HG03097 (cell line): Measurements from ENCODE around the gene PRR20D.
"Not testable (repeated sequence)": the region's sequence is repeated elsewhere in the genome, so short reads cannot be mapped to it uniquely, and the experiment has no call there.

ENCODE experiments used
- ATAC-seq: cut with Tn5 transposase; IDR thresholded peaks from one replicate; pipeline ENCODE4 v1.9.1; 2021; ENCODE audit not compliant: unreplicated experiment, low FRiP score

Gene PRR20D

DNA sequence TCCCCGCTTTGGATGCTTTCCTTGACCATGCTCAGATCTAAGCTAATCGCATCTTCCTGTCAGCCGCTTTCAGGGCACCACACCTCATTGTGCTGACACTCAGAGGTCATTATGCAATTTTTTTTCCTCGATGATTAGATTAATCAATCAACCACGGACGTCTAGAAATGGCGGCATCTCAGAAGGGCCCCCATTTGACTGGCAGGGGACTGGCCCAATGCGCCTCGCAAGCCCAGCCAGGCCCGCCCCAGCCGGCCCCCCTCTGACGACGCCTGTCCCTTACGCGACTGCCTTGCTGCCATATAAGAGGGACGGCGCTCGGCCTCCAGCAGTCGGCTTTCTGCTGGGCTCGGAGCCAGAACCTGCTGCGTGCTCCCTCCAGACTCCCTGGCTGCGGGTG lies at the start of gene PRR20D:
Gene PRR20D, plus strand, starts transcription at position 301 of the 400 bp plus-strand sequence. CDS start 387 bp downstream, outside the sequence.
- not testable (repeated sequence) for ATAC-seq

DNA sequence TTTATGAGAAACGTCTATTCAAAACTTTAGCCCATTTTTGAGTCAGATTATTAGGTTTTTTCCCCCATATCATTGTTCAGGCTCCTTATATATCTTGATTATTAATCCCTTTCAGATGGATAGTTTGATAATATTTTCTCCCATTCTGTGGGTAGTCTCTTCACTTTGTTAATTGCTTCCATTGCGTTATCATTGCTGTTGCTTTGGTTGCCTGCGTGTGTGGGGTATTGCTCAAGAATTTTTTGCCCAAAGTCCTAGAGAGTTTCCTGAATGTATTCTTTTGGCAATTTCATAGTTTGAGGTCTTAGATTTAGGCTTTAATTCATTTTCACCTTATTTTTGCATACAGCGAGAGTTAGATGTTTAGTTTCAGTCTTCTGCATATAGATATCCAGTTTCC lies 45.5 kb upstream of the PRR20D start:
- no peak for ATAC-seq

DNA sequence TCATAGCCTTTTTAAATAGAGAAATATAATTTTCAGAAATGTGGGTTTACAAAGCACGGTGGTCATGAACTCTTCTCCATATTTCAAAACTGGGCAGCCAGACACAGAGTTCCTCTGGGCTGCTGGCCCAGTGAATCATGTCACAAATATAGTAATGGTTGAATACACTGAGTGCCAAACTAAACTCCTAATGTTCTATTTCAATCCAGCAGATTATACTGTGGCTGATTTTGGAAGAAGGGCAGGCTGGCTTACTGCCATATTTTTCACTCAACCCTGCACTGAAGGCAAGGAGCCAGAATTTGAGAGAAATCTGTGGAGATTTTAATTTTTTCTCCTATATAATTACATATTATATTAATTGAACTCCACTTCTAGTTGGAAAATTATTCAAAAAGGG lies 36.8 kb upstream of the PRR20D start:
- no peak for ATAC-seq

DNA sequence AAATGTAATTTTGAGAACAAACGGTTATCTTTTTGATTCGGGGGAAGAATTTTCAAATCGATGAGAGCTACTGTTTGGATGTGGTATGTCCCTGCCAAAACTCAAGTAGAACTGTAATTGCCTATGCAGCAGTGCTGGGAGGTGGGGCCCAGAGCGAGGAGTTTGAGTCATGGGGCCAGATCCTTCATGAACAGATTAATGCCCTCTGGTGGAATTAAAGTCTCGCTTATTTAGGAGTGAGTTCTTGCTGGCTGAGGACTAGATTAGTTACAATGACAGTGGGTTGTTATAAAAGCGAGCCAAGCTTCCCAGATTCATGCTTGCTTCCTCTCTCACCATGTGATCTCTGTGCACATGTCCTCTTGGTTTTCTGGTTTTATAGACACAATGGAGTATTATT lies 31.5 kb upstream of the PRR20D start:
- no peak for ATAC-seq

DNA sequence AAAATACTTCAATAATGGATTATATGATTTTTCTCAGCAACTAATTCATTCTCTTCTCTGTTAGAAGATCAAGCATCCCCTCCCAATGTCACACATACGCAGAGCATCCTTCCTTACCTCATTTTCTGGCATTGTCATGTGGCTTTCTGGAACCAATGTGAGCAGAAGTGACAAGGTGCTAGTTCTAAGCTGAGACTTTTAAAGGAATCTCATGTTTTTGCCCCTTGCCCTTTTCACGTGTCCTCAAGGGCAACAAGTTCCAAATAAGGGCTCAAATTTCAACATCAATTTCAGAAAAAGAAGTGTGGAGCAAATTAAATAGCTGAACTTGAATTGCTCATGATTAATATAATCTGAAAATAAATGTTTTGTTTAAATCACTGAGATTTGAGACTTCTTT lies 24.3 kb upstream of the PRR20D start:
- no peak for ATAC-seq

DNA sequence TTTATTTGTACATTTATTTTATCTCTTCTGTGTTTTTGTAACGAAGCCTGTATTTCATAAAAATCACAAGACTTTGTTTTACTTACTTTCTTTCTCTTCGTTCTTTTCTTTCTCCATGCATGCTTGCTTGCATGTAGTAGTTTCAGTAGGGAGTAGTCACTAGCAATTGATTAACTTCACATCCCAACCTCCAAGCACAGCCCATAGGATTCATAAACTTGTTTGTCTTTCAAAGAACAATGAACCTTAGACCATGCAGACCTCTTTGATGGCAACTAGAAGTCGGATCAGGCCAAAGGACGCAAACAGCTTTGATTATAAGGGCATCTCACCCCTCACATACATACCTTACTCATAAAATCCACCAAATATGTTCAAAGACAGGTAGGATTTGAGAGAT lies 22.8 kb upstream of the PRR20D start:
- ATAC-seq, result no peak

DNA sequence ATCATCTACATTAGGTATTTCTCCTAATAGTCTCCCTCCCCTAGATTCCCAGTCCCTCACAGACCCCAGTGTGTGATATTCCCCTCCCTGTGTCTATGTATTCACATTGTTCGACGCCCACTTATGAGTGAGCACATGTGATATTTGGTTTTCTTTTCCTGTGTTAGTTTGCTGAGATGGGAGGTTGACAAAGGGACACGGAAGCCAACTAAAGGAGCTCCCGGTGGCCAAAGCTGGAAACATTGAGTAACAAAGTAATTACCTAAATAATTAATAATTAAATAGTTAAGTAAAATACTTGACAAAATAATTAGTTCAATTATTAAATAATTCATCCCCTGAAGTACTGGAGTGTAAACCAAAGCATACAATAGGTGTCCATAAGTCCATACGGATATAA lies 21.4 kb upstream of the PRR20D start:
- ATAC-seq, result no peak

DNA sequence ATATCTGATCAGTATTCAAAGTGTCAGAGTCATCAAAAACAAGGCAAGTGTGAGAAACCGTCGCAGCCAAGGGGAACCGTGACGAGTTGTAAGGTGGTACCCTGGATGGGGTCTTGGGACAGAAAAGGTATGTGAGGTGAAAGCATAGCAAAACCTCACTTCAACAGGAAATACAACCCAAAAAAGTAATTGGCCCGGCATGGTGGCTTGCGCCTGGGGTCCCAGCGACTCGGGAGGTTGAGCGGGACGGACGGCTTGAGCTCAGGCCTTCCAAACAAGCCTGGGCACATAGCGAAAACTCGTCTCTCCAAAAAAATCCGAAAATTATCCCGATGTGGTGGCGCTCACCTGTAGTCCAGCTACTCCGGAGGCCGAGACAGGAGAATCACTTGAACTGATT lies 20.7 kb upstream of the PRR20D start:
- ATAC-seq, result not testable (repeated sequence)

DNA sequence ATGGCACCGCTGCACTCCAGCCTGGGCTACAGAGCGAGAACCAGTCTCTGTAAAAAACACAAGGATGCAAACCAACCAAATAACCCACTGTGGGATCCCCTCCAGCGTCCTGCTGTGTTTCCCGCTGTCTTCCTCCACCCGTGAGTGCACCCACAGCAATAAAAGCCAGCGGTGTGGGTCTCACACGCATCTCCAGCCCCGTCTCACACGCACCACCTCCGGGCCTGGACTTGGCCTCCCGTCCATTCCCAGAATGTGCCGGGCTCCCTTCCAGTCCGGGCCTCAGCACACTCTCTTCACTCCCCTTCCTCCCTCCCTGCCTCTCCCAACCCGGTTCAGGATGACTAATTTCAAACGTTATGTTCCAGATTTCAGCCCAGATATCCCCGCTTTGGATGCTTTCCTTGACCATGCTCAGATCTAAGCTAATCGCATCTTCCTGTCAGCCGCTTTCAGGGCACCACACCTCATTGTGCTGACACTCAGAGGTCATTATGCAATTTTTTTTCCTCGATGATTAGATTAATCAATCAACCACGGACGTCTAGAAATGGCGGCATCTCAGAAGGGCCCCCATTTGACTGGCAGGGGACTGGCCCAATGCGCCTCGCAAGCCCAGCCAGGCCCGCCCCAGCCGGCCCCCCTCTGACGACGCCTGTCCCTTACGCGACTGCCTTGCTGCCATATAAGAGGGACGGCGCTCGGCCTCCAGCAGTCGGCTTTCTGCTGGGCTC lies 20.0 kb upstream of the PRR20D start, which contains the start of gene PRR20A:
Gene PRR20A, plus strand, starts transcription at position 684 of the 734 bp plus-strand sequence. CDS start 387 bp downstream, outside the sequence.
- not testable (repeated sequence) for ATAC-seq

DNA sequence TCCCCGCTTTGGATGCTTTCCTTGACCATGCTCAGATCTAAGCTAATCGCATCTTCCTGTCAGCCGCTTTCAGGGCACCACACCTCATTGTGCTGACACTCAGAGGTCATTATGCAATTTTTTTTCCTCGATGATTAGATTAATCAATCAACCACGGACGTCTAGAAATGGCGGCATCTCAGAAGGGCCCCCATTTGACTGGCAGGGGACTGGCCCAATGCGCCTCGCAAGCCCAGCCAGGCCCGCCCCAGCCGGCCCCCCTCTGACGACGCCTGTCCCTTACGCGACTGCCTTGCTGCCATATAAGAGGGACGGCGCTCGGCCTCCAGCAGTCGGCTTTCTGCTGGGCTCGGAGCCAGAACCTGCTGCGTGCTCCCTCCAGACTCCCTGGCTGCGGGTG lies 13.2 kb upstream of the PRR20D start, which contains the start of gene PRR20B:
Gene PRR20B, plus strand, starts transcription at position 301 of the 400 bp plus-strand sequence. CDS start 387 bp downstream, outside the sequence.
- not testable (repeated sequence) for ATAC-seq

DNA sequence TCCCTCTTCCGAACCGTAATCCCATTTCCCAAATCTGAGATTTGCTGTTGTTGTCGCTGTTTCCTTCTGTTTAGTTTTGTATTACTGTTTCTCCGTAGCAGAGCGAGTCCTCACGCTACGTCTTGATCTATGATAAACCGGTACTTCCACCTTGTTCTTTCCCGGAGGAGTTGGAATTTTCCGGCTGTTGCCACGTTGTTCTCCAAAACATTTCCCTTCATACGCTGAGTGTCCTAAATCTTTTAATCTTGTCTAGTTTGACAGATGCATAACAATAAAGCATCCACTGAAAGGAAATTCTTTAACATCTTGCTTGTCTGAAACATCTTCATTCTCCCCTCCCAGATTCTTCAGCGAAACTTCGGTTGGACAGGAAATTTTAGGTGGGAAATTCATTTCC lies 12.3 kb upstream of the PRR20D start:
- not testable (repeated sequence) for ATAC-seq

DNA sequence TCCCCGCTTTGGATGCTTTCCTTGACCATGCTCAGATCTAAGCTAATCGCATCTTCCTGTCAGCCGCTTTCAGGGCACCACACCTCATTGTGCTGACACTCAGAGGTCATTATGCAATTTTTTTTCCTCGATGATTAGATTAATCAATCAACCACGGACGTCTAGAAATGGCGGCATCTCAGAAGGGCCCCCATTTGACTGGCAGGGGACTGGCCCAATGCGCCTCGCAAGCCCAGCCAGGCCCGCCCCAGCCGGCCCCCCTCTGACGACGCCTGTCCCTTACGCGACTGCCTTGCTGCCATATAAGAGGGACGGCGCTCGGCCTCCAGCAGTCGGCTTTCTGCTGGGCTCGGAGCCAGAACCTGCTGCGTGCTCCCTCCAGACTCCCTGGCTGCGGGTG lies 6.7 kb upstream of the PRR20D start, which contains the start of gene PRR20C:
Gene PRR20C, plus strand, starts transcription at position 301 of the 400 bp plus-strand sequence. CDS start 387 bp downstream, outside the sequence.
- not testable (repeated sequence) for ATAC-seq

DNA sequence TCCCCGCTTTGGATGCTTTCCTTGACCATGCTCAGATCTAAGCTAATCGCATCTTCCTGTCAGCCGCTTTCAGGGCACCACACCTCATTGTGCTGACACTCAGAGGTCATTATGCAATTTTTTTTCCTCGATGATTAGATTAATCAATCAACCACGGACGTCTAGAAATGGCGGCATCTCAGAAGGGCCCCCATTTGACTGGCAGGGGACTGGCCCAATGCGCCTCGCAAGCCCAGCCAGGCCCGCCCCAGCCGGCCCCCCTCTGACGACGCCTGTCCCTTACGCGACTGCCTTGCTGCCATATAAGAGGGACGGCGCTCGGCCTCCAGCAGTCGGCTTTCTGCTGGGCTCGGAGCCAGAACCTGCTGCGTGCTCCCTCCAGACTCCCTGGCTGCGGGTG lies 6.5 kb downstream of the PRR20D start, which contains the start of gene PRR20E:
Gene PRR20E, plus strand, starts transcription at position 301 of the 400 bp plus-strand sequence. CDS start 387 bp downstream, outside the sequence.
- not testable (repeated sequence) for ATAC-seq

DNA sequence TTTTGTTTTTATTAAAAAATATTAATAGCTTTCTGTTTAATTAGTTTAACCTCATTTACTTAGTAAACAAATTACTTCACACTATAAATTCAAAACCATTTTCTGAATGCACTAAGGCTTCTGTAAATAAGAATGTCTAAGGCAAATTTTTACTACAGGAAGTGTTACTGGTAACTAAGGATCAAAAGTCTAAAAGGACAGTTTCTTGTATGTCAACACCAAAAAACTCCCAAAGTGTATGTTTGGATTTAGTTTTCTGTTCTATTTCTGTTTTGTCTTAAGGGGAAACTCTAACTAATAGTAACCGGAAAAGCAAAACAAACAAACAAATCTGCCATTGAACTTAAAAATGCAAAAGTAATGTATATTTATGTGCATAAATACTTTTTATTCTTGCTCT lies 31.2 kb downstream of the PRR20D start:
- ATAC-seq, result no peak

DNA sequence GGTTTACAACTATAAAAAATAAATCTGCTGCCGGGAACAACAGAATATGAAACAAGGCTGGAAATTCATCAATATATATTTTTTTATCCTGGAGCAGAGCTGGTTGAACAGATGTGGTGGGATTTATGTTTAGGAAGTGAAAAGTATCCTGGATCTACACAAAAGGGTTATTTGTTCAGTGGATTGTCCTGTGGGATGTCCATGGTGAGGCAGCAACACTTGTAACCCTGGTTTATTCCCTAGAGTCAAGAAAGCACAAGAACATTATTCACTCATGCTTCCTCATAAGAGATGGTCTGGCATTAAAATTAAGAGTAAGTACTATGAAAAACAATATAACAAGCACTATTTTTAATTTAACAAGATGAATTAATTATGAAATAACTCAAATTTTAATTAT lies 52.6 kb downstream of the PRR20D start:
- ATAC-seq, result no peak
